SK-N-MC (cell line): Measurements from ENCODE around the gene RAB11FIP5.
"Not testable (repeated sequence)": the region's sequence is repeated elsewhere in the genome, so short reads cannot be mapped to it uniquely, and the experiment has no call there.

Experiments used
- DNase-seq: peaks from one replicate; pipeline ENCODE4 v3.0.0-alpha.2; 2011; ENCODE audit warnings: low read depth, low spot score
- H3K27ac ChIP-seq: fragments of 200-600 bp; sonication (generic); 2 replicates; pipeline ENCODE4 v1.5.1; 2016; ENCODE audit warnings: mixed run types
- H3K36me3 ChIP-seq: fragments of 200-600 bp; sonication (generic); 2 replicates; pipeline ENCODE4 v1.6.1; 2017; ENCODE audit warnings: antibody characterized with exemption, low read length, mixed read lengths; ENCODE audit not compliant: insufficient read depth
- H3K4me3 ChIP-seq: fragments of 200-600 bp; sonication (generic); 2 replicates; pipeline ENCODE4 v1.5.1; 2016
- H3K9ac ChIP-seq: fragments of 200-600 bp; sonication (generic); 2 replicates; pipeline ENCODE4 v1.8.0; 2017; ENCODE audit warnings: mixed run types, mixed read lengths; ENCODE audit not compliant: insufficient read length
- H3K9me3 ChIP-seq: fragments of 200-600 bp; sonication (generic); 2 replicates; pipeline ENCODE4 v1.6.1; 2017; ENCODE audit warnings: low read depth, mild to moderate bottlenecking, antibody characterized with exemption, low read length, moderate library complexity, mixed read lengths
- EZH2 ChIP-seq: fragments of 200-600 bp; sonication (generic); IDR thresholded peaks from one replicate; pipeline ENCODE4 v1.6.1; 2017; ENCODE audit warnings: antibody characterized with exemption
- FOXP2 ChIP-seq: optimal IDR thresholded peaks from 2 replicates; pipeline ENCODE3; 2011; ENCODE audit warnings: mild to moderate bottlenecking, moderate library complexity; ENCODE audit not compliant: insufficient read depth; ENCODE audit errors: extremely low read length, control extremely low read depth
- POLR2AphosphoS5 ChIP-seq: IDR thresholded peaks from 2 replicates; pipeline ENCODE4 v1.6.1; 2012; ENCODE audit warnings: mild to moderate bottlenecking, low read depth, low read length, borderline replicate concordance

RAB11FIP5 gene

DNA sequence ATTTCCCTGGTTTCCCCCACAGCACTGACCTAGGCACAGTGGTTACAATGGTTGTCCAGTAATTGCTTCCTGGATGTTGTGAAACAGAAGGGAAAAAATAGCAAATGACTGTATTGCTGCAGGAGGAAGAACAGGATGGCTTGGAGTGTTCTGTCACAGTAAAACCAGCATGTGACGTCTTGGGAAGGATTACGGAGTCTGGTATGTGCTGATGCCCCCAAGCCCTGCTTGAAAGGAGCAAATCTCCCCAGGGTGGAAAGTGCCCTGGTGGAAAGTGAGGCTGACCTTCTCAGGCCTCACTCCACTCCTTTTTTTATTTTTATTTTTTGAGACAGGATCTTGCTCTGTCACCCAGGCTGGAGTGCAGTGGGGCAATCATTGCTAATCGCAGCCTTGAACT is 7.8 kb downstream of the RAB11FIP5 start:
- Histone ChIP-seq H3K36me3 (no peaks in the 10 kb centered on the region), H3K9me3 (no peaks in the 10 kb centered on the region), H3K4me3 (no peak overlapping the region), H3K9ac (no peak overlapping the region), H3K27ac (no peak overlapping the region)
- DNase-seq: no peak
- TF ChIP-seq FOXP2 (no peak), POLR2AphosphoS5 (no peak), EZH2 (no peak)

DNA sequence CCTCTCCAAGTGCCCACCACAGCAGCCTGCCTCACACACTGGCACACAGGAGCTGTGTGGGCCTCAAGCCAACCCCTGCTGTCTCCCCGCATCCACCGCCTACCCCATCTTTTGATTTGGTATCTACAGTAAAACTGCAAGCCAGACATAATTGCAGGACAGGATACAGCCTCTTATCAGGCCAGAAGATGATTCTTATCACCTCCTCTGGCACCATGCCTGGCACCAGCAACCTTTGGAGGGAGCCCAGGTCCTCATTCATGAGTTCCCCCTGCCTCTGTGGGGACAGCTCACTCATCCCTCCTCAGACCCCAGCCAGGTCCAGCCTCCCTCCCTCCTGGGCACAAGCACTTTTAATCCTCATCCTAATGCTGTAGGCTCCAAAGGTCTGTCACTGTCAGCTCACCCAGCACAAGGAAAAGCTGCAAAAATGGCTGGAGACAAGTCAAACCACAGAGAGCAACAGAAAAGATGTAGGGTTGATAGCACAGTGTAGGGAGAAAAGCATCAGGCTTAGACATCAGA is 9.7 kb downstream of the RAB11FIP5 start:
- DNase-seq: no peak
- Histone ChIP-seq H3K4me3 (no peak overlapping the region), H3K9ac (no peak overlapping the region), H3K27ac (no peak overlapping the region), H3K9me3 (no peaks in the 10 kb centered on the region), H3K36me3 (no peaks in the 10 kb centered on the region)
- TF ChIP-seq EZH2 (no peak), FOXP2 (no peak), POLR2AphosphoS5 (no peak)

DNA sequence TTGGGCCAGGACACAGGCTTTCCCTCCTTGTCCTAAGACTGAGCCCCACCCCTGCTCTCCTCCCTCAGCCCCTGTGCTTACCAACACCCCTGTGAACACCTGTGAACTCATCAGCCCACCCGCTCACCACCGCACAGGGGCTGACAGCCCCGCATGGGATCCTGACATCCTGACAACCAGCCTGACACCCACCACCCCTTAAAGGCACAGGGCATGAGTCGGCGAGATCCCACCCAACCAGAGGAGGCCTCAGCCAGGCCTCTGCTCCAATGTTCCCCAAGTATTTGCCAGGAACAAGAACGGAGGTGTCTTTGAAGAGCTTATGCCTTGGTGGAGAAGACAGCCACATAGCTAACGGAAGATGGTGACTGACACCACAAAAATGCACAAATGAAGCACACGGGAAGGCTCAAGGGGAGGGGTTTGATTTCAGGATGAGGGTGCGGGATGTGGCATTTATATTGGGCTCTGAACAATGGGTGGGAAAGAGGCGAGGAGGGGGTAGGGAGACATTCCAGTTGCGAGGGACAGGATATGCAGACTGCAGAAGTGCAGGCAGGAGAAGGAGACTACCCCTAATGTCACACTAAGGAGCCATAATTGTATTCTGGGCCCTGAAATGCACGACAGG is 11.0 kb downstream of the RAB11FIP5 start:
- Histone ChIP-seq H3K9ac (no peak overlapping the region), H3K9me3 (no peaks in the 10 kb centered on the region), H3K36me3 (no peaks in the 10 kb centered on the region), H3K4me3 (no peak overlapping the region), H3K27ac (no peak overlapping the region)
- DNase-seq: no peak
- TF ChIP-seq POLR2AphosphoS5 (no peak), EZH2 (no peak), FOXP2 (no peak)

DNA sequence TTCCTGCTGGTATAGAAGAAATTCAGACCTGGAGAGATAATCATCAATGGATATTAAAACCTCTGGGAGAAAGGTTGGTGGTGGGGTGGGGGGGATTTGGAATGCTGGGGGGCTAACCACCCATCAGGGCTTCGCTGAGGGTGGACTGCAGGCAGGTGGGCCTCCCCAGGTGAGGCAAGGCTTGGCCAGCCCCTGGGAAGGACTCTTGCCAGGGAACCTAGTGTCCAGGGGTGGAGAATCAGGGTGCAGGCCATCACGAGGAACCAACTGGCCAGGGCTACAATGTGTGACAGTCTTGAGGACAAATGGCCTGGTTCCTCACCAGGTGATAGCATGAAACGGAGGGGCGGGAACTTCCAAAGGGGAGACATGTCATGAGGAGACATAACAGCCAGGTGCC is 11.8 kb downstream of the RAB11FIP5 start:
- no peak for DNase-seq
- Histone ChIP-seq H3K9me3 (no peaks in the 10 kb centered on the region), H3K4me3 (no peak overlapping the region), H3K27ac (no peak overlapping the region), H3K9ac (no peak overlapping the region), H3K36me3 (no peaks in the 10 kb centered on the region)
- TF ChIP-seq EZH2 (no peak), FOXP2 (no peak)

DNA sequence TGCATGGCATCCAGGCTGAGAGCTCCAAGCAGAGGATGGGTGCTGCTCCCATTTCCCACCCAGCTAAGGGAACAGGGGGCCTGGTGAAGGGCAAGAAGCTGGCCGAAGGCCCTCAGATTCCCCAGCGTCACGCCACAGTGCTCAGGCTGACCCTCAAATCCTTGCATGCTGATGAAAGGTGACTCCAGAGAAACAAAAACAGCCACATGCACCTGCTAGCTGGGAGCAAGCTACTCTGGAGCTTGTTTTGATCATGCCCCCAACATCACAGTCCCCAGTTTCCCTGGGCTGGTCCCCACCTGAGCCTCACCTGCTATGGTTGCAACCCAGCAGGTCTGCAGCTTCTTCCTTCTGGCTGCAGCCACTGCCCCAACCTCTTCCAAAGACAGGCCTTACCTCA is 13.3 kb downstream of the RAB11FIP5 start:
- no peak for DNase-seq
- TF ChIP-seq FOXP2: no peak
- no peak for TF ChIP-seq POLR2AphosphoS5
- TF ChIP-seq EZH2: no peak
- H3K9me3 ChIP-seq: no peaks in the 10 kb centered on the region
- no peak overlapping the region for H3K9ac ChIP-seq
- no peaks in the 10 kb centered on the region for H3K36me3 ChIP-seq
- H3K4me3 ChIP-seq: no peak overlapping the region
- H3K27ac ChIP-seq: no peak overlapping the region

DNA sequence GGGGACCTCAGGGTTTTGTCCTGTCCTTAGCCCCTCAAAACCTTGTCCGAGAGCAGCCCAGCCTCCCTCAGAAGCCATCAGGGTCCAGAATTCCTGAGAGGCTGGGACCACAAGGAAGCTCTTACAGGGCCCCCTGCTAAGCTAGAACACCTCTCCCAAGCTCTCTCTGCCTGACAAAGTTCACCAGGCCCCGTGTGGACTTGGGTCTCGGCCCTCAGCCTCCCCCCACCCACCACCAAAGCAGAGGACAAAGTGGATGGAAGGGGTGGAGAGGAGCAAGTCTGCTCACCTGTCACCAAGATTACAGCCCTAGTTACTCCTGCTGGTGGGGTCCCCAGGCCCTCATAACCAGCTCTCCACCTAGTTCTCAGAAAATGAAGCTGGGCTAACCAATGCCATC is 16.8 kb downstream of the RAB11FIP5 start:
- H3K27ac ChIP-seq: no peak overlapping the region
- H3K4me3 ChIP-seq: no peak overlapping the region
- TF ChIP-seq POLR2AphosphoS5 (no peak), FOXP2 (no peak), EZH2 (no peak)
- H3K9ac ChIP-seq: no peak overlapping the region
- H3K36me3 ChIP-seq: no peaks in the 10 kb centered on the region
- DNase-seq: no peak
- no peaks in the 10 kb centered on the region for H3K9me3 ChIP-seq

DNA sequence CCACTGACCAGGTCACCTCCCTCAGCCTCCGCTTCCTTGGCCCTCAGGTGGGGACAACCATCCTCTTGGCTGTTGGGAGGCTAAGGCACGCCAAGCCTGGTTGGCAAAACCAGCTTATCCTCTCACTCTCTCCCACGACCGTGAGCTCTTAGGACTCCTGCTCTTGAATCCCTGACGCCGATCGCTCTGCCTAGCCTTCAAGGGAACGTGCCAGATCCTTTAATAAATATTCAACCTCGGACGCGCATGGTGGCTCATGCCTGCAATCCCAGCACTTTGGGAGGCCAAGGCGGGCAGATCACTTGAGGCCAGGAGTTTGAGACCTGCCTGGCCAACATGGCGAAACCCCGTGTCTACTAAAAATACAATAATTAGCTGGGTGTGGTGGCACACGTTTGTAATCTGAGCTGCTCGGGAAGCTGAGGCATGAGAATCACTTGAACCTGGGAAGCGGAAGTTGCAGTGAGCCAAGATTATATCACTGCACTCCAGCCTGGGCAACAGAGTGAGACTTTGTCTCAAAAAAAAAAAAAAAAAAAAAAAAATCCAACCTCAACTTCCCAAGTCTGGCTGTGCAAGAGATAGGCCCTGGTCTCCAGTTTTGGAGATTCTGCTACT is 19.0 kb downstream of the RAB11FIP5 start:
- H3K27ac ChIP-seq, H3K9me3 ChIP-seq, DNase-seq: not testable (repeated sequence)

DNA sequence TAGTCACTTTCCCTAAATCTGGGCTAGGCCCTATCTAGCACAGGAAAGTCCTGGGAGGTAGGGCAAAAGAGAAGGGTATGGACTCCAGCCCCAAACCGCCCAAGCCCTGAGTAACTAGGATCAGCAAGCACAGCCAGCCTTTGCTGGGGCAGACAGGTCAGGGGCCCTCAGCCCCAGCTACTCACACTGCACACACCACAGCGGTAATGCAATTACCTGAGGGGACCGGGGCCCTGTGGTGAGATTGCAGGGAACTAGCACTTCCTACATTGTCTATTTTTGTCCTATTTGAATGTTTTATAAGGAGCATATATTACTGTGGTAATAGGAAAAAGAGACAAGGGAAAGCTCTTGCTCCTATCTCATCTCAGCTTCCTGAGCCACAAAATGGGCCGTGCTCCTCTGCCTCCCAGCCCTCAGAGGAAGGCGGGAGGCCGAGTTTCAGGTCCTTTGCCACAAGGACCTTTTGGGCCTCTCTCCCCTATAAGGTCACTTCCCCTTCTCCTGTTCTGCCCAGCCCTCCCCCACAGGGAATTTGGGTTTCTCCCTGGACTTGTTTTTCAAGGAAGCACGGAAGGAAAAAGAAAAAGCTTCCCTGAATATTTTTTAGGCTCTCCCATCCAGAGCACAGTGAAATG is 20.5 kb downstream of the RAB11FIP5 start:
- H3K9ac ChIP-seq: no peak overlapping the region
- DNase-seq: no peak
- TF ChIP-seq EZH2 (no peak), FOXP2 (no peak), POLR2AphosphoS5 (no peak)
- no peaks in the 10 kb centered on the region; the same call in 1 of the 2 replicates for H3K36me3 ChIP-seq
- H3K4me3 ChIP-seq: no peak overlapping the region
- no peaks in the 10 kb centered on the region for H3K9me3 ChIP-seq
- H3K27ac ChIP-seq: no peak overlapping the region

More for the DNA sequence above, 19.0 kb downstream of the RAB11FIP5 start:
- H3K9ac ChIP-seq, H3K4me3 ChIP-seq, H3K36me3 ChIP-seq: not testable (repeated sequence)
